K562 (cell line): ENCODE measurements around the gene NOP16. TPM values are rescaled to one million over a fixed set of nuclear protein-coding genes. Genes with fewer than 3 reads are reported as not detected.

Source experiments
- ATF1 ChIP-seq, 2 experiments: fragments of 450-650 bp in 1 of 2; IDR thresholded peaks; 2 replicates each; pipeline ENCODE4 v1.6.1; 2016; ENCODE audit warnings: missing compliant biosample characterization in 1 of 2, missing genetic modification characterization in 1 of 2
- C11orf30 ChIP-seq: fragments of 450-650 bp; IDR thresholded peaks from 2 replicates; pipeline ENCODE4 v1.6.1; 2016; ENCODE audit warnings: low read depth, mild to moderate bottlenecking
- CREM ChIP-seq: IDR thresholded peaks from 2 replicates; pipeline ENCODE4 v1.6.1; 2014; ENCODE audit warnings: antibody characterized with exemption, low read depth
- CTCF ChIP-seq, 3 experiments: IDR thresholded peaks in 2 of 3; conservative IDR thresholded peaks in 1 of 3; 2 replicates each; pipeline ENCODE4 v1.5.1; 2011 to 2012; ENCODE audit warnings: low read length in 3 of 3, mild to moderate bottlenecking in 3 of 3, control low read depth in 2 of 3, improper control_type of control experiment in 1 of 3, inconsistent platforms in 1 of 3, low read depth in 1 of 3, mixed read lengths in 1 of 3, moderate library complexity in 1 of 3; ENCODE audit not compliant: insufficient read depth in 2 of 3
- DIDO1 ChIP-seq: fragments of 450-650 bp; IDR thresholded peaks from 2 replicates; pipeline ENCODE4 v1.6.1; 2016; ENCODE audit warnings: low read depth, missing biosample characterization, missing genetic modification characterization
- MAFF ChIP-seq: IDR thresholded peaks from 2 replicates; pipeline ENCODE4 v1.6.1; 2012; ENCODE audit warnings: low read length, improper control_type of control experiment
- NRF1 ChIP-seq, 2 experiments: fragments of 450-650 bp; IDR thresholded peaks in 1 of 2; conservative IDR thresholded peaks in 1 of 2; 2 replicates each; pipeline ENCODE4 v1.6.1; 2014; ENCODE audit warnings: mild to moderate bottlenecking in 2 of 2
- POLR2B ChIP-seq: fragments of 450-650 bp; IDR thresholded peaks from 2 replicates; pipeline ENCODE4 v1.6.1; 2018; ENCODE audit warnings: low read depth; ENCODE audit not compliant: partially characterized antibody
- SMARCA4 ChIP-seq: fragments of 450-650 bp; IDR thresholded peaks from 2 replicates; pipeline ENCODE4 v1.6.1; 2016
- YY1 ChIP-seq, 3 experiments: IDR thresholded peaks; 2 replicates each; pipeline ENCODE4 v1.6.1; 2011; ENCODE audit warnings: low read length in 2 of 3, mild to moderate bottlenecking in 2 of 3, moderate library complexity in 2 of 3, borderline replicate concordance in 1 of 3, control low read depth in 1 of 3, low read depth in 1 of 3; ENCODE audit not compliant: insufficient read depth in 3 of 3, insufficient replicate concordance in 2 of 3, control insufficient read depth in 1 of 3, insufficient read length in 1 of 3; ENCODE audit errors: extremely low read depth in 1 of 3
- ZBTB26 ChIP-seq: fragments of 450-650 bp; formaldehyde crosslinking; IDR thresholded peaks from 2 replicates; pipeline ENCODE4 v1.4.0; 2022; ENCODE audit warnings: missing genetic modification characterization
- ZNF318 ChIP-seq, 2 experiments: fragments of 450-650 bp; IDR thresholded peaks; 2 replicates each; pipeline ENCODE4 v1.6.1; 2016; ENCODE audit warnings: mild to moderate bottlenecking in 2 of 2, borderline replicate concordance in 1 of 2, low read depth in 1 of 2, moderate library complexity in 1 of 2
- ZNF740 ChIP-seq, 3 experiments: fragments of 200-800 bp in 1 of 3; sonication (Bioruptor generic) in 1 of 3; sonication (generic) in 1 of 3; formaldehyde crosslinking in 1 of 3; IDR thresholded peaks; 2 replicates each; pipeline versions ENCODE4 v1.6.1 to v1.8.0; 2016 to 2022; ENCODE audit warnings: mild to moderate bottlenecking in 2 of 3, missing compliant biosample characterization in 2 of 3, missing genetic modification characterization in 2 of 3, missing genetic modification reagents in 1 of 3
- polyA plus RNA-seq, 8 experiments: library from polyadenylated mRNA; depleted of rRNA in 4 of 8; stranded (reverse) in 5 of 8; unstranded in 3 of 8; fragments of >200 nt; fragmentation: Nextera tagmentation in 2 of 8; fragmentation: Illumina TruSeq in 1 of 8; extraction: Ambion mirVana in 2 of 8; extraction: Trizol in 1 of 8; gene quantifications; 2 replicates each; pipeline versions ENCODE4 v1.2.1 to v1.2.3, GENCODE V29; 2011 to 2014; ENCODE audit warnings: inconsistent platforms in 1 of 8, missing spikeins in 1 of 8
- total RNA-seq, 7 experiments: library from RNA; depleted of rRNA in 6 of 7; stranded (reverse); fragments of >200 nt in 6 of 7; fragmentation: Illumina TruSeq in 2 of 7; extraction: Trizol in 2 of 7; gene quantifications; 2 replicates each; pipeline versions ENCODE4 v1.2.1 to v1.2.3, GENCODE V29; 2011 to 2021; ENCODE audit warnings: low replicate concordance in 1 of 7

Gene NOP16
- total and polyA plus RNA-seq, 9 of the 15 experiments (the other 6 are each of a cell fraction or from before 2014, with no cell fraction given), result 92.5 to 342 (median 148) TPM

GRCh38 chr5:176396330-176396729 is 7.9 kb upstream of the NOP16 start (continued):
- TF ChIP-seq ZNF318 (IDR thresholded peaks at IDR 0.05; ENCODE audit: borderline replicate concordance in 1 of 2, low read depth in 1 of 2) (0 out of 4 replicates have a peak, but pooled peaks of 1 of the 2 experiments have one; percentile 62), POLR2B (no peak), ATF1 (CRISPR knock-in tag; IDR thresholded peaks at IDR 0.05) (no peak), ATF1 (tag; IDR thresholded peaks at IDR 0.05) (peak; percentile 85), CTCF (IDR thresholded peaks at IDR 0.05 in 2 of 3, conservative IDR thresholded peaks at IDR 0.05 in 1 of 3; ENCODE audit: insufficient read depth in 2 of 3, low read depth in 1 of 3, low read length in 3 of 3) (peak; percentile 16 to 37 (median 35); a peak in 2 of 6 replicates), YY1 (IDR thresholded peaks at IDR 0.05; ENCODE audit: borderline replicate concordance in 1 of 3, control insufficient read depth in 1 of 3, extremely low read depth in 1 of 3, insufficient read depth in 3 of 3, insufficient read length in 1 of 3, insufficient replicate concordance in 2 of 3, low read depth in 1 of 3, low read length in 2 of 3) (peak in 1 of 3 experiments; percentile 33), SMARCA4 (peak; percentile 73), DIDO1 (no peak), CREM (peak; percentile 86), ZBTB26 (CRISPR knock-in tag) (no peak), MAFF (peak; percentile 97), ZNF740 (CRISPR knock-in tag; IDR thresholded peaks at IDR 0.05) (no peak), ZNF740 (tag; IDR thresholded peaks at IDR 0.05) (0 out of 4 replicates have a peak, but pooled peaks of 1 of the 2 experiments have one; percentile 22), NRF1 (conservative IDR thresholded peaks at IDR 0.05 in 1 of 2, IDR thresholded peaks at IDR 0.05 in 1 of 2) (0 out of 4 replicates have a peak, but pooled peaks of 1 of the 2 experiments have one; percentile 20), C11orf30 (peak; percentile 100)
